ENCODE results near the gene OR1J1.

DNA sequence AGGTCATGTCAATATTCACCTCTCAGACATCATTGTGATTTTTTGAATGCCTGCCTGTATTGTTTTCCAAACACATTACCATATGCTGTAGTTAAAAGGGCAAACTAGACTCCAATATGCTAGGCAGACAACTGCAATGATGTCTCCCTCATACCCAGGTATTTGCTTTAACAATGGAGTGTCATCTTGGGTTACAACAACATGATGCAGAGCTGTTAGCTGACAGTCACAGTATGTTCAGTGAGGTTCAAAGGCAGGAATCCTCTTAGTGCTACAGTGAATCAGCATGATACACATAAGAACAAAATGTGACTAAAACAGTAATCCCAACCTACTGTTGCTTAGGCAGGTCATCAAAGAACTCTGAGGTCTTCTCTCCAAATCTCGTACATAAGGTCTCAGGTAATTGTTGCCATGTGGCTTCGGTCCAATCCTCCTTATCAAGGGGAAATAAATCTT lies 24.0 kb downstream of the OR1J1 start:
- TF ChIP-seq CTCF (IDR thresholded peaks at IDR 0.05), result no peak
- no peak for TF ChIP-seq POLR2A (IDR thresholded peaks at IDR 0.05)
